ENCODE data around the gene SLC25A27.

SLC25A27 gene

DNA sequence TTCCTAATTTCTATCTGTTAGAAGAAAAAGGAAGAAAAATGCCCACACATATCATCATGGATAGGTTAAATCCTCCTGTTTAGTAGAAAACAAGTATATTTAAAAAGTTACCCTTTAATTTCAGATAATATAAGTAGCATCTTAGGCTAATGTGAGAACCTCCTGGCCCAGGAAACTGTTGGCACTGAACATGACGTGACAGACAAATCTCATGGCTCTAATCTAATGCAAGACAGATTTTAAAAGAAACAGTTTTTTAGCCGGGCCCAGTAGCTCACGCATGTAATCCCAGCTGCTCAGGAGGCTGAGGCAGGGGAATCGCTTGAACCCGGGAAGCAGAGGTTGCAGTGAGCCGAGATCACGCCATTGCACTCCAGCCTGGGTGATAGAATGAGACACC, 23.1 kb upstream of the SLC25A27 start:
- Histone ChIP-seq H3K4me3 (ENCODE audit: low read depth, low read length) (no peak overlapping the region), H3K9me3 (ENCODE audit: severe bottlenecking) (no peaks in the 10 kb centered on the region), H3K36me3 (no peaks in the 10 kb centered on the region), H3K27ac (no peak overlapping the region), H3K27me3 (ENCODE audit: insufficient read depth, low read depth, severe bottlenecking) (no peaks in the 10 kb centered on the region)
- TF ChIP-seq, protein P1, sequence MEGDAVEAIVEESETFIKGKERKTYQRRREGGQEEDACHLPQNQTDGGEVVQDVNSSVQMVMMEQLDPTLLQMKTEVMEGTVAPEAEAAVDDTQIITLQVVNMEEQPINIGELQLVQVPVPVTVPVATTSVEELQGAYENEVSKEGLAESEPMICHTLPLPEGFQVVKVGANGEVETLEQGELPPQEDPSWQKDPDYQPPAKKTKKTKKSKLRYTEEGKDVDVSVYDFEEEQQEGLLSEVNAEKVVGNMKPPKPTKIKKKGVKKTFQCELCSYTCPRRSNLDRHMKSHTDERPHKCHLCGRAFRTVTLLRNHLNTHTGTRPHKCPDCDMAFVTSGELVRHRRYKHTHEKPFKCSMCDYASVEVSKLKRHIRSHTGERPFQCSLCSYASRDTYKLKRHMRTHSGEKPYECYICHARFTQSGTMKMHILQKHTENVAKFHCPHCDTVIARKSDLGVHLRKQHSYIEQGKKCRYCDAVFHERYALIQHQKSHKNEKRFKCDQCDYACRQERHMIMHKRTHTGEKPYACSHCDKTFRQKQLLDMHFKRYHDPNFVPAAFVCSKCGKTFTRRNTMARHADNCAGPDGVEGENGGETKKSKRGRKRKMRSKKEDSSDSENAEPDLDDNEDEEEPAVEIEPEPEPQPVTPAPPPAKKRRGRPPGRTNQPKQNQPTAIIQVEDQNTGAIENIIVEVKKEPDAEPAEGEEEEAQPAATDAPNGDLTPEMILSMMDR (IDR thresholded peaks at IDR 0.05; ENCODE audit: low read depth, low read length): no peak
- DNase-seq: no peak

DNA sequence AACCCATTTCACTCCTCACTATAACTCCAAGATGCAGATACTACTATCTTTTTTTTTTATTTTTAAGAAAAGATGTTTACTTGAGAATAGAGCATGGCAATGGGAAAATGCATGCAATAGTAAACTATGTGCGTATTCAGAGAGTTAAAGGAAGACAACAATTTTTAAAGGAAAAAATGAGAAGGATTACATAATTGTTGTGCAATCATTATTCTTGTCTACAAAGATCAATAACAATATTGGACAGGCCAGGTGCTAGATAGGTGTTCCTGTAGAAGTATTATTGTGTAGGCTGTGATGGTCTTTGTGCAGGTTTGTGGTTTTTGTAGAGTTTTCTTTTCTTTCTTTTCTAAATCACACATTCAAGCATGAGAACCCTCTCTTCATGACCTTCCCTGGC, 20.7 kb upstream of the SLC25A27 start:
- TF ChIP-seq, protein P1 (IDR thresholded peaks at IDR 0.05; ENCODE audit: low read depth, low read length): no peak
- no peak for DNase-seq
- H3K27ac ChIP-seq: no peak overlapping the region

DNA sequence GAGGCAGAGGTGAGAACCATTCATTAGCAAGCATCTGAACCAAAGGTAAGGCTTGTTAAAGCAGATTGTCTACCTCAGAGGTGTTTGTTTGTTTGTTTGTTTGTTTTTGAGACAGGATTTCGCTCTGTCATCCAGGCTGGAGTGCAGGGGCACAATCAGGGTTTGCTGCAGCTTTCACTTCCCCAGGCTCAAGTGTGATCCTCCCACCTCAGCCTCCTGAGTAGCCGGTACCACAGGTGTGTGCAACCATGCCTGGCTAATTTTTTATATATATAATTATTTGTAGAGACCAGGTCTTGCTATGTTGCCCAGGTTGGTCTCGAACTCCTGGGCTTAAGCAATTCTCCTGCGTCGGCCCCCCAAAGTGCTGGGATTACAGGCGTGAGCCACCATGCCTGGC, 17.3 kb upstream of the SLC25A27 start:
- H3K9me3 ChIP-seq (ENCODE audit: severe bottlenecking): no peaks in the 10 kb centered on the region
- H3K27ac ChIP-seq: no peak overlapping the region
- H3K4me3 ChIP-seq (ENCODE audit: low read depth, low read length): no peak overlapping the region
- no peaks in the 10 kb centered on the region for H3K36me3 ChIP-seq
- DNase-seq: no peak
- TF ChIP-seq, protein P1 (IDR thresholded peaks at IDR 0.05; ENCODE audit: low read depth, low read length): no peak
- H3K27me3 ChIP-seq (ENCODE audit: insufficient read depth, low read depth, severe bottlenecking): no peaks in the 10 kb centered on the region

More for the DNA sequence above, 20.7 kb upstream of the SLC25A27 start:
- Histone ChIP-seq H3K36me3 (no peaks in the 10 kb centered on the region), H3K9me3 (ENCODE audit: severe bottlenecking) (no peaks in the 10 kb centered on the region), H3K27me3 (ENCODE audit: insufficient read depth, low read depth, severe bottlenecking) (no peaks in the 10 kb centered on the region), H3K4me3 (ENCODE audit: low read depth, low read length) (no peak overlapping the region)

DNA sequence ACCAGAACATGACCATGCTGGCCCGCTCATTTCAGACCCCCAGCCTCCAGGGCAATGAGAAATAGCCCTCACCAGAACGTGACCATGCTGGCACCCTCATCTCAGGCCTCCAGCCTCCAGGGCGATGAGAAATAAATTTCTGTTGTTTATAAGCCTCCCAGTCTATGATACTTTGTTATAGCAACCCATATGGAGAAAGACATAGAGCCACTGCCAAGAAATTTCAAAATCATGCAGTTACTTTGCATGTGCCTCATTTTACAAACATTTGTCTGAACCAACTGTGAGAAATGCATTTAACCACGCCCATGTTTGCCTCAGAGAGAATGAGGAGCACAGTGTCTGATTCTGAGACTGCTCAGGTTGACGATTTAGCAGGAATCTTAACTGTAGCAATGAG, 15.6 kb upstream of the SLC25A27 start:
- H3K4me3 ChIP-seq (ENCODE audit: low read depth, low read length): no peak overlapping the region
- TF ChIP-seq, protein P1 (IDR thresholded peaks at IDR 0.05; ENCODE audit: low read depth, low read length): no peak
- H3K9me3 ChIP-seq (ENCODE audit: severe bottlenecking): no peaks in the 10 kb centered on the region
- H3K27ac ChIP-seq: no peak overlapping the region
- H3K36me3 ChIP-seq: no peaks in the 10 kb centered on the region
- H3K27me3 ChIP-seq (ENCODE audit: insufficient read depth, low read depth, severe bottlenecking): no peaks in the 10 kb centered on the region
- no peak for DNase-seq

DNA sequence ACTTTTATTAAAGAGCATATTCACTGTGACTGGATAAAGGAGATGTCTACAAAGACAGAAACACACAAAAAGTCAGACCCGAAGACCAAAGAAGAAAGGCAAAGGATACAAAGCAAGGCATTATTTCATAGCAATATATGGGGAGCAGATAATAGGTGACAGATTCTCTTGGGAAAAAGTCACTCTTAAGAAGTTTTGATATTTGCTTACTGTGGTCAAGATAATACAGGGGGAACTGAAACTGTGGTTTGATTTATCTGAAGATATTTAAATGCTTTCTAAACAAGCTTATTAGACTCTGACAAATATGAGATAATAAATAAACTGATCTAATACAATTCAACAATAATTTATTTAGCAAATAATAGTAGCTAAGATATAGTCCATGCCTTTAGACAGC, 14.8 kb upstream of the SLC25A27 start:
- no peaks in the 10 kb centered on the region for H3K27me3 ChIP-seq (ENCODE audit: insufficient read depth, low read depth, severe bottlenecking)
- no peak overlapping the region for H3K4me3 ChIP-seq (ENCODE audit: low read depth, low read length)
- TF ChIP-seq, protein P1 (IDR thresholded peaks at IDR 0.05; ENCODE audit: low read depth, low read length): no peak
- no peak for DNase-seq
- H3K36me3 ChIP-seq: no peaks in the 10 kb centered on the region
- H3K9me3 ChIP-seq (ENCODE audit: severe bottlenecking): no peaks in the 10 kb centered on the region
- H3K27ac ChIP-seq: no peak overlapping the region

DNA sequence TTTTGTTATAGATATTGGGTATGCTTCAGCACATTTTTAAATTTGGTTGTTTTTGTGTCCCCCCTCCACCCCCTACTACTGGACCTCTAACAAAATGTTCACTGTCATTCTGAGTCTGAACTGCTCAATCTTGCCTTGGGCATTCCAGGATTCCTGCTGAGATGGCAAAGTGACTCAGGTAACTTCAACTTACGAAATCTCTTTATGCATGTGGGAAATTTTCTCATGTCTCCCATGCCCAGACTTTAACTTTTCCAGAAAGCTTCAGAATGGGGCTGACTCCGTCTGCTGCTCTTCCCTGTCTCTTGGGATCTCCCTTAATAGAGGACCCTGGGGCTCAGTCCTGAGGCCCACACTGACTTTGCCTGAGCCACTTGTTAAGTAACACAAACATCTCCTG, 14.1 kb upstream of the SLC25A27 start:
- no peak for DNase-seq
- H3K27me3 ChIP-seq (ENCODE audit: insufficient read depth, low read depth, severe bottlenecking): no peaks in the 10 kb centered on the region
- TF ChIP-seq, protein P1 (IDR thresholded peaks at IDR 0.05; ENCODE audit: low read depth, low read length): no peak

More for the DNA sequence above, 14.1 kb upstream of the SLC25A27 start:
- Histone ChIP-seq H3K36me3 (no peaks in the 10 kb centered on the region), H3K9me3 (ENCODE audit: severe bottlenecking) (no peaks in the 10 kb centered on the region), H3K27ac (no peak overlapping the region), H3K4me3 (ENCODE audit: low read depth, low read length) (no peak overlapping the region)

Measured in WERI-Rb-1 (cell line).